Gastrocnemius medialis (tissue), 4 donors: ENCODE measurements around the gene STEAP4.

ENCODE experiments used
- POLR2A ChIP-seq, 2 donors: fragments of 450-650 bp; IDR thresholded peaks; one replicate each; pipeline ENCODE4 v1.6.1; 2017; ENCODE audit warnings: antibody characterized with exemption in 2 of 2, mild to moderate bottlenecking in 2 of 2, moderate library complexity in 2 of 2
- TF ChIP-seq, protein P1 (sequence below), 5 experiments: fragments of 450-650 bp in 3 of 5; fragments of 200-600 bp in 2 of 5; sonication (generic) in 2 of 5; IDR thresholded peaks in 4 of 5; conservative IDR thresholded peaks in 1 of 5; 1 replicate in 4 of 5; 2 replicates in 1 of 5; pipeline ENCODE4 v1.5.1; 2016 to 2019; ENCODE audit warnings: antibody characterized with exemption in 5 of 5, mild to moderate bottlenecking in 3 of 5, moderate library complexity in 3 of 5

- TF ChIP-seq, protein P1, sequence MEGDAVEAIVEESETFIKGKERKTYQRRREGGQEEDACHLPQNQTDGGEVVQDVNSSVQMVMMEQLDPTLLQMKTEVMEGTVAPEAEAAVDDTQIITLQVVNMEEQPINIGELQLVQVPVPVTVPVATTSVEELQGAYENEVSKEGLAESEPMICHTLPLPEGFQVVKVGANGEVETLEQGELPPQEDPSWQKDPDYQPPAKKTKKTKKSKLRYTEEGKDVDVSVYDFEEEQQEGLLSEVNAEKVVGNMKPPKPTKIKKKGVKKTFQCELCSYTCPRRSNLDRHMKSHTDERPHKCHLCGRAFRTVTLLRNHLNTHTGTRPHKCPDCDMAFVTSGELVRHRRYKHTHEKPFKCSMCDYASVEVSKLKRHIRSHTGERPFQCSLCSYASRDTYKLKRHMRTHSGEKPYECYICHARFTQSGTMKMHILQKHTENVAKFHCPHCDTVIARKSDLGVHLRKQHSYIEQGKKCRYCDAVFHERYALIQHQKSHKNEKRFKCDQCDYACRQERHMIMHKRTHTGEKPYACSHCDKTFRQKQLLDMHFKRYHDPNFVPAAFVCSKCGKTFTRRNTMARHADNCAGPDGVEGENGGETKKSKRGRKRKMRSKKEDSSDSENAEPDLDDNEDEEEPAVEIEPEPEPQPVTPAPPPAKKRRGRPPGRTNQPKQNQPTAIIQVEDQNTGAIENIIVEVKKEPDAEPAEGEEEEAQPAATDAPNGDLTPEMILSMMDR (IDR thresholded peaks at IDR 0.05 in 4 of 5, conservative IDR thresholded peaks at IDR 0.05 in 1 of 5): no peak
- no peak for TF ChIP-seq POLR2A (IDR thresholded peaks at IDR 0.05)
Observed at GRCh38 chr7:88233828-88234227, 72.9 kb downstream of the STEAP4 start.
